GM19372 (cell line): Measurements from ENCODE around the gene BMP8B.
"Not testable (repeated sequence)": the region's sequence is repeated elsewhere in the genome, so short reads cannot be mapped to it uniquely, and the experiment has no call there.

Source experiments
- ATAC-seq: cut with Tn5 transposase; IDR thresholded peaks from one replicate; pipeline ENCODE4 v1.9.1; 2021; ENCODE audit warnings: mild to moderate bottlenecking, low read depth, moderate library complexity; ENCODE audit not compliant: unreplicated experiment

The BMP8B gene, protein sequence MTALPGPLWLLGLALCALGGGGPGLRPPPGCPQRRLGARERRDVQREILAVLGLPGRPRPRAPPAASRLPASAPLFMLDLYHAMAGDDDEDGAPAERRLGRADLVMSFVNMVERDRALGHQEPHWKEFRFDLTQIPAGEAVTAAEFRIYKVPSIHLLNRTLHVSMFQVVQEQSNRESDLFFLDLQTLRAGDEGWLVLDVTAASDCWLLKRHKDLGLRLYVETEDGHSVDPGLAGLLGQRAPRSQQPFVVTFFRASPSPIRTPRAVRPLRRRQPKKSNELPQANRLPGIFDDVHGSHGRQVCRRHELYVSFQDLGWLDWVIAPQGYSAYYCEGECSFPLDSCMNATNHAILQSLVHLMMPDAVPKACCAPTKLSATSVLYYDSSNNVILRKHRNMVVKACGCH

DNA sequence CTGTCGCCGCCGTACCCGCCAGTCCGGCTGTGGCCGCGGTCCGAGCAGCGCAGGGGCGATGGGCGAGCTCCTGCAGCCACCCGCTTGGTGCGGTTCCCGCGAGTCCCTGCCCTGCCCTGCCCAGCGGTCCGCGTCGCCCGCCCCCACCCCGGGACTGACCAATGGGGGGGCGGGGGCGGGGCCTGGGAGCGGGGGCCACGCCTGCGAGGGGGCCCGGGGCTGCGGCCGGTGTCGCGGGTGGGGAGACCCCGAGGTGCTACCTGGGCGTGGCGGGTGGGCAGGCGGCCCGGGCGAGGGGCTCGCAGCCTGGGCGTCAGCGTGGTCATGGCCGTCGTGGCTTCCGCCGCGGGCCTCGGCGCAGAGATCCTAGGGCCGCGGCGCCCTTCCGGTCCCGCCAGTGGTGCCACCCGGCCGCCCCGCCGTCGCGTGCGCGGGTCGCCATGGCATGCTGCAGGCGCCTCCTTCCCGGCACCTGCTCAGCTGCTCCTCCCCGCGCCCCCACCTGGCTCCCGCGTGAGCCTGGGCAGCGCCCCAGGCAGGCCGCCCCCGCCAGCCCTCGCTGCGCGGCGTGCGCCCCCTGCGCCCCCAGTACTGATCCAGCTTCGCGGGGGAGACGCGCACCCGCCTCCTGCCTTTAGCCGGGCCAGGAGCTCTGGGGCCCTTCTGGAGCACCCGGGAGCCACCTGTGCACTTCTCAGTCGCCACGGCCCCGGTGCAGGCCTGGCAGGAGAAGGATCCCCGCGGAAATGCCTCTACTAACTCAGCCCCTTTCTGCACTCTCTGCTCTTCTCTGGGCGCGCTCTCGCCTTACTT, at the start of gene BMP8B:
TSS of gene BMP8B (minus strand) at position 108 of the 813 bp plus-strand sequence. CDS start 380 bp downstream, outside the sequence.
- ATAC-seq = peak; percentile 65

DNA sequence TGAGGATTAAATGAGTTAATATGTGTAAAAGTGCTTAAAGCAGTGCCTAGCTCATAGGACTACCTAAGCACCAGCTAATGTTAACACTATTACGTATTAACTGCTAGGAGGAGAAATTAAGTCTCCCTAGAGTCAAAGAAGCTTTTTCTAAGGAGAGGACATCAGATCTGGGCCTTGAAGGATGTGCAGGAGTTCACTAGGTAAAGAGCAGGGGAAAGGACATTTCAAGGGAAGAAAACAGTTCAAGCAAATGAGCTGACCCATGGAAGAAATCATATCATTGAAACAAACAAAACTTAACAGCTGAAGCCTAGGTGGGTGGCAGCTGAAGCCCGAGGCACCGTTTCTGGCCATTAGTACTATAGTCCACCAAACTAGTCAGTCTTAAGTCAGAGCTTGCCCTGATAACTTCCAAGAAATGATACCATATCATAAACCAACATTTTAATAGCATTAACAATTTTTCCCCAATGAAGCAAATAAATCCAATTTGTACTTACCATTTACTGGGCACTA, 48.0 kb upstream of the BMP8B start:
- ATAC-seq = no peak

DNA sequence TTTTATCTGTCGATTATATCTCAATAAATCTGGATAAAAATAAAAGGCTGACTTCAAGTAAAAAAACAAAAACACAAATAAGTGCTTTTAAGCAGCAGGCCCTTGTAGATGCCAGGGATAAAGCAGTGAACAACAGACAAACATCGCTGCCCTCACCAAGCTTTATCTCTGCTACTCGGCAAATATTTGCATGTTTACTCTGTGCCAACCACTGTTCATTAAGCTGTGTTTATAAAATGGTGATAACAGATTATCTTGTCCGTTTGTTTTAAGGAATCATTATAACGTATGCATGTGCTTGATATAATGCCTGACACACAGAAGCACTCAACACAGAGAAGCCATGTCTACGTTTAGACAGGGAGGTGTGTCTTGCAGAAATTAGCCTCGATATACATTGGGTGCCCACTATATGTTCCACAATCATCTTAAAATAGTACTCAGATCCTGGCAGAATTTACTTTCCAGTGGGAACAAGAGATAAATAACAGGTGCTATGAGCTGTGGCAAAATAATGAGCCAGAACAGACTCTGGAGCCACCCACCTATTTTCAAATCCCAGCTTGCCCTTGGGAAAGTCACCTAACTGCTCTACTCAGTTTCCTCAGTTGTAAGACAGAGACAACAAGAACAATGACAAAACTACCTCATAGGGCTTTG, 47.4 kb upstream of the BMP8B start:
- ATAC-seq = no peak

DNA sequence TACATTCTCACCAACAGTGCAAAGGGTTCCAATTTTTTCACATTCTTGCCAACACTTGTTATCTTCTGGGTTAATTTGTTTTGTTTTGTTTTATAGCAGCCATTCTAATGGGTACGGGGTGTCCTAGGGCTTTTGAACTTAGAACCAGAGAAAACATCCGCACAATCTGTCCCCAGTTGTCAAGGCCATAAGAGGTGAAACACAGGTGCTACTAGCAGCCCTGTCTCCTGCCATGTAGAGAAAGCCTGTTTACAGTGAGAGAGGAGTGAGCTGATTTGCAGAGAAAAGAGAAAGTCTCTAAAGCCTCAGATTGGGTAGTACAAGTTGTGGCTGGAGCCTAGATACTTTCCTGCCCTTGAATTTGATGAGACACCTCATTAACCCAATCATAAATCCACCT, 46.4 kb upstream of the BMP8B start:
- no peak for ATAC-seq

DNA sequence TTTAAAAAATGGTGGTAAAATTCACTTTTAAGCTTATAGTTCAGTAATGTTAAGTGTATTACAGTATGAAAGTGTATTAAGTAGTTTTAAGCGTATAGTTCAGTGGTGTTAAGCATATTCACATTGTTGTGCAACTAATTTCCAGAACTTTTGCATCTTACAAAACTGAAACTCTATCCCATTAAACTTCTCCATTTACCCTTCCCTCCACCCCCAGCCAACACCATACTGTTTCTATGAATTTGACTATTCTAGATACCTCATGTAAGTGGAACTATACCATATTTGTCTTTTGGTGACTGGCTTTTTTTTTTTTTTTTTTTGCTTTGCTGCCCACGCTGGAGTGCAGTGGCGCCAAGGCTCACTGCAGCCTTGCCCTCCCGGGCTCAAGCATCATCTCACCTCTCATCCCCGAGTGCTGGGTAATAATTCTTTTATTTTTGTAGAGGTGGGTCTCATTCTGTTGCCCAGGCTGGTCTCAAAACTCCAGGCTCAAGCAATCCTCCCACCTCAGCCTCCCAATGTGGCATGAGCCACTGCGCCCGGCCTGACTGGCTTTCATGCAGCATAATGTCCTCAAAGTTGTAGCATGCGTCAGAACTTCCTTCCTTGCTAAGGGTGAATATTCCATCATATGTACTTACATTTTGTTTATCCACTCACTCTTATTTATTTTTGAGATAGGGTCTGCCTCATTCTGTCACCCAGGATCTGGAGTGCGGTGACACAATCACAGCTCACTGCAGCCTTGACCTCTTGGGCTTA, 45.1 kb upstream of the BMP8B start:
- no peak for ATAC-seq

DNA sequence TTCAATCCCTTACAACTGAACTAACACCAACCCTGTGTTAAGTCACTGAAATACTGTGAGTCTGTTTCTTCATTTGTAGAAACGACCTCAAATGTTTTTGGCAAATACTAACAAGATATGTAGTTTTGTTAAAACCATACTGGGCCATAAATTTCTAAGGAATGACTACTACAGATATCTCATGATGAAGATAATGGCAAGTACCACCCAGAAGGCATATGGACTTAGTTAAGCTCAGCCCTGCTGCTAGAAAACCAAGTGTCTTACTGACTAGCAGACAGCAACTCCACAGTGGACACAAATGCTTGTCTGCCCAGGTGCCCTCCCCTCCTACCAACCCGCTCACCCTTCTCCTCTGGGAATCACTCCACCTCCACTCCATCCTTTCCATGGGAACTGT, 44.5 kb upstream of the BMP8B start:
- ATAC-seq = no peak

DNA sequence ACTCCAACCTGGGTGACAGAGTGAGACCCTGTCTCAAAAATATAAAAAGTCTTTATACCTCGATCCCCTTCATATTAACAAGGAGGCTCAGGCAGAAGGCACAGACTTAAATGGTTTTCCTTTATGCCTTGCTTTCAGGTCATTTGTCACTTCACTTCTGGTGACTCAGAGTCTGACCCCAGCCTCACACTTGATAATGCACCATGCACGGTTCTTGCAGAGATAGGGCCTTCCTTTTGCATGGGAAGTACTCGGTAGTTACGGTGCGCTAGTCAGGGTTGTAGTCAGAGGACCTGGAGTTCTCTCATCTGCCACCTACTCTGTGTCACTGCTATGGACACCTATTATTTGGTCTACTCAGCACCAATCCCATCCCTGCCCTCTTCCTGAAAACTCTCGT, 43.6 kb upstream of the BMP8B start:
- ATAC-seq = no peak

DNA sequence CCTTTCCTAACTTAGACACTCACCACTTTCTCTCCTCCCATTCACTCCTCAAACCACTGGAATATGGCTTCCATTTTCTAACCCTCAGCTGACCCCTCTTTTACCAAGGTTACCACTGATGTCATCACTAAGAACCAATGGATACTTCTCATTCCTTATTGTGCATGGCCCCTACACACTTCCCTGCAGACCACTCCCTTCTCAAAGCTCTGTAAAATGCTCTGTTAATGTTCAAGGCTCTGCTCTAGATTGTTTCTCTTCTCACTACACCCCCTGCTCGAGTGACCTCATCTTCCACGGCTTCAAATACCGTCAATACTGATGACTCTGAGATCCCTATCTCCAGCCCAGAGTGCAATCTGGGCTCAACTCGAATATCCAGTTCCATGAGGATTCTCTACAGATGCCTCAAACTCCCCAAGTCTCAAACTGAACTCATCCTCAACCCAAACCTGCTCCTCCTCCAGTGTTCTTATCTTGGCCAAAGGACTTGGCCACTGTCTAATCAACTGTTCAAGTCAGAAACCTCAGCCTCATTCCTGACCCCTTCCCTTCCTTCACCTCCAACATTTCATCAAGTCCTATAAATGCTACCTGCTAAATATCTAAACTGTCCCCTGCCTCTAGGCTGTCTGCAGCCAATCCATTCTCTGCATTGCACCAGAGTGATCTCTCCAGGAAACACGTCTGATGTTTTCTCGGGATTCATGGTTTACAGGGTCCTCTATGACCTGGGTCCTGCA, 41.3 kb upstream of the BMP8B start:
- ATAC-seq = no peak

DNA sequence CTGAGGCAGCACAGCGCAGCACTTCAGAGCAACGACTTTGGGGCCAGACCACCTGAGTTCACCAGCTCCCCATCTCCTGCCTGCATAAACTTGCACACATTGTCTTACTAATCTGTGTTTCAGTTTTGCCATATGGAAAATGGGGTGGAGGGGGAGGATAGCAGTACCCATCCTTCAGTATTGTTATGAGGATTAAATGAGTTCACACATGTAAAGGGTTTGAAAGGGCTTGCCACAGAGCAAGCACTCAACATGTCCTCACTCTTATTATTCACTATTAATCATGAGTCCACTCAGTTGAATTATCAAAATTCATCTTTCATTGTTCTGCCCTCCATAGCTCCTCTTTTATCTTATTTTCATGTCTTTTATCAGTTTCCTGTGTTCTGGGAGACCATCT, 40.1 kb upstream of the BMP8B start:
- no peak for ATAC-seq

DNA sequence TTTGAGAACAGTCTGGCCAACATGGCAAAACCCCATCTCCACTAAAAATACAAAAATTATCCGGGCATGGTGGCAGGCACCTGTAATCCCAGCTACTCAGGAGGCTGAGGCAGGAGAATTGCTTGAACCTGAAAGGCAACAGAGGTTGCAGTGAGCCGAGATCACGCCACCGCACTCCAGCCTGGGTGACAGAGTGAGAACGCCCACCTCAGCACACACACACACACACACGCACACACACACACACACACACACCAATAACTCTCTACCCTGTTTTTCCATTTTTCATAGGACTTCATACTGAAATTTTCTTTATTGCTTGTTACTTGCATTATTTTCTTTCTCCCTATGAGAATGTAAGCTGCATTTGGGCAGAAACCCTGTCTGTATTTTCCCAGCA, 39.6 kb upstream of the BMP8B start:
- not testable (repeated sequence) for ATAC-seq

DNA sequence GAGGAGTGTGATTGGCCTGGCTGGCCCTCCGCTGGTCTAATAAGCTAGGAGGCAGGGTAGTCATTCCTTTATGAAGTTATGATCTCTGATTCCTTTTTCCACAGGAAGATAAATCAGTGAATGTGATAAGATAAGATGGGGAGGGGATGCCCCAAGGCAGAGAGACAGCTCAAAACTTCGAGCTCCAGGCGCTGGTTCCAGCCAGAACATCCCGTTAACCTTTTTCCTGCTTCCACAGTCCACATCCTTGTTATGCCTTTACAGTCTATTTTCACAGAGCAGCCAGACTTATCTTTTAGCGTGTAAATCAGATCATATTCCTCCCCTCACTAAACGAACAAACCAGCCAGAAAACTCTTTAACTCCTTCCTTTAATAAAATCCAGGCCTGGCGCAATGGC, 38.5 kb upstream of the BMP8B start:
- ATAC-seq = no peak

DNA sequence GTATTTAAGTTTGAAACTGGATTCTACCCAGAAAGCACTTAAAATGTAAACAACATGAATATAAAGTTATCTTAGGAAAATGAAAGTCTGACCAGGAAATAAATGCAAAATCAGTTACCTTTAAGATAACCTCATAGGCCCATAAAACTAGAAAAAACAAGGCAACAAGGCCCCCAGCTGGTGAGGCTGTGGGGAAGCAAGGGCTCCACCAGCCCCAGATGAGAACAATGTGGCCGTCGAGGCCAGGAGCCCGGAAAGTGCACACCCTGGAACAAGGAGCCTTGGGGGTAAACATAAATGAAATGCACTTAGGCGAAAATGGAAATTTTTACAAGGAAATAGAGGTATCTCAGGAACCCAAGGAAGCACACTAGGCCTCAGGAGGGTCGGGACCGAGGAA, 37.9 kb upstream of the BMP8B start:
- no peak for ATAC-seq

DNA sequence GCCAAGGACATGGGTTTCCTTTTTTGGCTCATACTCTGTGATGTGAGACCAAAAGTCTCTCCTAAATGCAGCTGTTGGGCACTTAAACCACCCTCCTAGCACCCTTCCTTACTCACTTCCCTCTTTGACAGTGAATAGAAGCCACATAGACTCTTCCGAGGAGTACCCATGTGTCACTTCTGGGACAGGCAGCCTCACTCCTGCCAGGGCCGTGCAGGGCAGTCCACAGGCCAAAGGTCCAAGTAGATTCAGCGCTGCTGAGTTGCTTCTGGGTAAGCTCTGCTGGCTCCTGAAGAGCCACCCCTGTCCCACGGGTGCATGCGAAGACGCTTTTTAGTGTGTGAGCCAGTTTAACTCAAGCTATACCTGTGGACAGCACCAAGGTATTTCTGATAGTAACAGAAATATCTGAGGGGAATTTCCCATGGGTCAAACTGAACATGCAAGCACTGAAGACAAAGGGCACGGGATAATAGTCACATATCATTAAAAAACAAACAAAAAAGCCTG, 36.8 kb upstream of the BMP8B start:
- ATAC-seq = no peak

DNA sequence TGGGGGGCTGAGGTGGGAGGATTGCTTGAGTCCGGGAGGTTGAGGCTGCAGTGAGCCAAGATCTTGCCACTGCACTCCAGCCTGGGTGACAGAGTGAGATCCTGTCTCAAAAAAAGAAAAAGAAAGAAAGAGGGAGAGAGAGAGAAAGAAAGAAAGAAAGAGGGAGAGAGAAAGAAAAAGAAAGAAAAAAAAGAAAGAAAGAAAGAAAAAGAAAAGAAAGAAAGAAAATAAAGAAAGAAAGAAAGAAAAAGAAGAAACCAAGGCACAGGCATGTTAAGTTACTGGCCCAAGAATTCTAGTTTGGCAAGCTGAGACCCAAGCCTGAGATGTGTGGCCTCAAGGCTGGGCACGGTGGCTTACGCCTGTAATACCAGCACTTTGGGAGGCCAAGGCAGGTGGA, 34.8 kb upstream of the BMP8B start:
- not testable (repeated sequence) for ATAC-seq

DNA sequence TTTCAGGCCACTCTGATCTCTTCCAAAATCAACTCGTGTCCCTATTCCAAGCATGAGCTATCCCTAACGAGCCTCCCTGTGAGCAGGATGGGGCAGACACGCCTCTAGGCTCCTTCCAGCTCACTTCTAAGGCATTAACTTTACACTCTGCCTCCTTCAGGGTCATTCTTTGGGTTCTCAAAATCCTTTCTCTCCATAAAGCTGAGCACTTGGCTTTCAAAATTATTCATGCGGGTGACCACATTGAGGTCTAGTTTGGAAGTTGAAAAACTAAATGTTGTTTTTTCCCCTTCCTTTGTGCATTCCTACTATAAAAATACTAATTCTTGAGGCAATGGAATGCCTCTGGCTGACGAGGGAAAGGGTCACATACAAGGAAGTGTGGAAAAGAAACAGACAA, 33.5 kb upstream of the BMP8B start:
- no peak for ATAC-seq

DNA sequence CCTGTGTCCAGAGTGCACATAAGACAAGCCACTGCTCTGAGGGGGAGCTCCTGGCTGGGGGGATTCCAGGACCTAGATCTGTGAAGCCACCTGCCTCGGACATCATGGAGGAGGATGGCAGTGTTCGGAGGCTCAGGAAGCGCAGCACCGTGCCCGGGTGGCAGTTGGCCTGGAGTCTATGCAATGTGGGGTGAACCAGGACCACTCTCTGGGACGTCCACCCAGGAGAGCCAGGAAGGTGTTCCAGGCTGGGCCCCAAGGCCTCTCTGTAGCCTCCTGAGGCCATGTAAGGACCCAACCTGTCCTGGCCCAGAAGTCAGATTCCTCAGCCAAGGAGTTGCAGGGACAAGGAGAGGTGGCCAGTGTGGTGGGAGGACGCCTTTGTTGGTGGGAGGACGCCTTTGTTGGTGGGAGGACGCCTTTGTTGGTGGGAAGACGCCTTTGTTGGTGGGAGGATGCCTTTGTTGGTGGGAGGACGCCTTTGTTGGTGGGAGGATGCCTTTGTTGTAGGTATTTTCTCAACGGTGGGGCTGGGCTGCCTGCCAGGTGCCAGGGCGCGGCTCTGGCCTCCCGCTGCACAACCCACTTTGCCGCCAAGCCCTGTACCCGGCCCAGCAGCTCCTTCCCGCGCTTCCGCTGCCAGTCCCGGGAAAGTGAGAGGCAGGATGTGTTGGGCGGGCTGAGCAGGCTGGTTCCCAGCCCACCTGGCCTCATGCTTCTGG, 30.6 kb upstream of the BMP8B start:
- no peak for ATAC-seq

DNA sequence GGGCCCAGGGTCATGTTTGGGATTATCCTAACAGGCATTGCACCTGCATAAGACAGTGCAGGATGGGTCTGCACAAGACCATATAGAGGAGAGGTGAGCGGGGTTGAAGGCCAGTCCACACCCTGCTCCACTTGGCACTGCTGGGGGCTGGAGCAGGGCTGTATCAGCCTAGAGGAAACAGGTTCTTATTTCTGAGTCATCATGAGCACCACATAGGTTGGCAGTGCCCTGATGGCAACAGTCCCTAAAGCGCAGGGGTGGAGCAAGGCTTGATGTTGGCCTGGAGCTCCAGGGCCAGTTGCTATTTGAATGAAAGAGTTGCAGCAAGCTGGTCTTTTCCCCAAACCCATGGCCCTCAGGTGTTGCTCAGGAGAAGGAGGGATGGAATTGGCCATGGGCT, 29.8 kb upstream of the BMP8B start:
- ATAC-seq = no peak

DNA sequence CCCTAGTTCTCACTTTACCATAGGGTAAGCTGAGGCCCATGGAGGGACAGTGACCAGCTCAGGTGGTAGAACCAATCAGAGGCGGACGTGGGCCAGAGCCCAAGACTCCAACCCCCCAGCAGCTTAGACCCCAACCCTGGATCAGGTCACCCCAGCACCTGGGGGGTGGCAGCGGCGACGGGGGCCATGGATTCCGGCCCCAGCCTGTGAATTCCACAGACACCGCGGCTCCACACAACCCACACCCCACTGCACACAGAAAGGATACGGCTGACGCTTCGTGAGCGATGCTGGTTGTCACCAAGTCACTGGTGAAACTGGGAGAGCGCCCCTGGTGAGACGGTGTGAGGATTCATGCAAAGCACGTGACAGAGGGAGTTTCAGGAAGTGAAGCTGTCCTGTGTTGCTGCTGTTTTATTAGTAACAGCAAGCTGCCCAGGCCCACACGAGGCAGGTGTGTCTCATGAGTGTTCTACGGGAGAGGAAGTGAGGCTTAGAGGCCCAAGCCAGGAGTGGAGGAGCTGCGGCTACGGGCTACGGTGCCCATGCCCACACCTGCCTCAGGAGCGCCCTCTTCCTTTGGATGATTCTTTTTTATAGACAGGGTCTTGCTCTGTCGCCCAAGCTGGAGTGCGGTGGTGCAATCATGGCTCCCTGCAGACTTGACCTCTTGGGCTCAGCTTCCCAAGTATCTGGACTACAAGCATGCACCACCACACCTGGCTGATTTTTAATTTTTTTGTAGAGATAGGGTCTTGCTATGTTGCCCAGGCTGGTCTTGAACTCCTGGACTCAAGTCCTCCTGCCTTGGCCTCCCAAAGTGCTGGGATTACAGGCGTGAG, 28.6 kb upstream of the BMP8B start:
- ATAC-seq = peak; percentile 82
